CD4-positive, alpha-beta T cell treated with Interleukin-15 for 1 hour (primary cell): ENCODE results near the gene ITGBL1.
A peak's percentile ranks its signal among the peaks of the same experiment; 100 is the strongest.

Experiments
- DNase-seq: peaks from one replicate; pipeline ENCODE4 v3.0.0-alpha.2; 2020

ITGBL1 gene

DNA sequence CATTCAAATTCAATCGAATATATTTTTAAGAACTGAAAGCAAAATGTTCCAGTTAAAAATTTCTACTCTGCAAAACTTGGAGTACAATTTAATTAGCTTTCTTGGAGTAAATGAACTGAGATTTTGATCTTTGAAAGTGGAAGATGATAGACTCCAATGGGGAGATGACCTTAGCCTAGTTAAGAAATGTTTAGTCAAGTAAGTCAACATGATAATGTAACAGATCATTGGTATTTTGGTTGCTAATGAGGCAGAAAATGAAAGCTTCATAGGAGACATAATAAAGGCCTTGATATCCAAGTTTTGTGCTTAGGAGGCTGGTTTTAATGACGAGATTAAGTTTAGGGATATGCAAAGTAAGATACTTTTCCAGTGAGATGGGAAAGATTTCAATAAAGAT lies 181.7 kb downstream of the ITGBL1 start:
- DNase-seq = no peak

DNA sequence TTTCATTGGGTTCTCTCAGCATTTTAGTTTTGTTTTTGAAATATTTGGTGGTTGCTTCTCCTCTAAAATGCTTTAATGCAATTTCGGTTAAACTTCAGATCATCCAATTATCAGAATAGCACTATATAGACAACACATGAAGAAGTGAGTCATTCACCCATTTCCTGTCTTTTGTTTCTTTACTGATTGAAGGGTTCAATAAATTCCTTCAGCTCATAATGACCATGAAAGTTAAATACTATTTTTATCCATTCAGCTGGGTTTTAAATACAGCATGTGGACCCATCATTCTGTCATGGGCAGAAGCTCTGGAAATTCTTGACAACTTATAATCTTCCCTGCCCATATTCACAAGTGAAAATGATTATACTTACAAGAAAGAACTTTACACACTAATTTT lies 187.2 kb downstream of the ITGBL1 start:
- no peak for DNase-seq

DNA sequence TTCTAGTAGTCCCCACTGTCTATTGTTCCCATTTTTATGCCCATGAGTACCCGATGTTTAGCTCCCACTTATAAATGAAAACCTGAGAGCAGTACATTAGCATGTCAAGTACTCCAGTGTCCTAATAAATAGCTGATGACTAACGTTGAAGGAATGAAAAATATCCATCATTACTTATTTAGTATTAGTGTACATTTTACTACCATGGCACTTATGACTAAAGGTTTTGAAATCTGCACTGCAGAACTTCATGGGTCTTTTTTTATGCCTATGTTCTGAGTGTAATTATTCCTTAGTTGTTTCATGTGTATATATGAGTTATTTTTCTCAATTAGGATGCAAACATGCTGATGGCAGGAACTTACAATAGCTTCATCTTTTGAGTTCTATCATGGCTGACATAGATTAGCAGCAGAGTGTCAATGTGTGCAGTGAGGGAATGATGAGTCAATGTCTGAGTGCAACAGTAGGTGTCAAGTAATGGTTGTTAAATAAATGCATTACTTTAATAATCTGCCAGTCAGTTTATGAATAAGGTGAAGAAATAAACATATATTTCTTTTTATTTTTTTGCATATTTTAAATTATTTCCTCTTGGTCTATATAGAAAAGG lies 188.4 kb downstream of the ITGBL1 start:
- no peak for DNase-seq

DNA sequence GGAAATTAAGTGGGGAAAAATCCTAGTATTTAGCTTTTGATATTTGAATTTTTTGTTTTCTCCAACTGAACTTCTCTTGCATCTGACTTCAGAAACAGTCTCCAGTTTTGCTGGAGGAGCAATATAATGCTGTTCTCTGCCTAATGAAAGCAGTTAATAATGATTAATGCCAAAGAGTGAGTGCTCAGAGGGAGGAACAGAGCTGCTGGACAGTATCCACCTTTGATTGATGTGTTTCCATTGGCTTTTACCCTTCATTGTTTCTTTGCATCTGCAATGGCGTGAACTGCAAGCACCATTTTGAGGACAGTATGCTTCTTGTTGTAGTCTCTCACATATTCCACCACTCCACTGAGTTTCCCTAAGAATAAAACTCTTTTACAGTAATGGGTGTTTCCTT lies 193.4 kb downstream of the ITGBL1 start:
- DNase-seq = no peak

DNA sequence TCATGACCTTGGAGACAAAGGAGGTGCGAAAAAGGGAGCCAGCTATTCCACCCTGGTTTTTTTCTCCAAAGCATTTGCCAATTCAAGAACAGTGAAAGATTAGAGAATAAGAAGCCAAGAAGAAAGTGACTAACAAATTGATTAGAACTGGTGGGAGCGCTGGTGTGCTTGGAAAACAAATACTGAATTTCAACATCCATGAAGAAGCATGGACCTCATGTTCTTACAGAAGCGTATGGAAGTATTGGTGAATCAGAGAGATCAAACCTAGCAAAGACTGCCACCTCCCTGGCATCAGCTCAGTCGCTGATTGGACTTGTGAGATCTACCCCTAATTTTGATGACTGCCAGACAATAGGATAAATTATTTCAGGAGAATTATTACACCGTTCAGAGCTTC lies 195.3 kb downstream of the ITGBL1 start:
- no peak for DNase-seq

DNA sequence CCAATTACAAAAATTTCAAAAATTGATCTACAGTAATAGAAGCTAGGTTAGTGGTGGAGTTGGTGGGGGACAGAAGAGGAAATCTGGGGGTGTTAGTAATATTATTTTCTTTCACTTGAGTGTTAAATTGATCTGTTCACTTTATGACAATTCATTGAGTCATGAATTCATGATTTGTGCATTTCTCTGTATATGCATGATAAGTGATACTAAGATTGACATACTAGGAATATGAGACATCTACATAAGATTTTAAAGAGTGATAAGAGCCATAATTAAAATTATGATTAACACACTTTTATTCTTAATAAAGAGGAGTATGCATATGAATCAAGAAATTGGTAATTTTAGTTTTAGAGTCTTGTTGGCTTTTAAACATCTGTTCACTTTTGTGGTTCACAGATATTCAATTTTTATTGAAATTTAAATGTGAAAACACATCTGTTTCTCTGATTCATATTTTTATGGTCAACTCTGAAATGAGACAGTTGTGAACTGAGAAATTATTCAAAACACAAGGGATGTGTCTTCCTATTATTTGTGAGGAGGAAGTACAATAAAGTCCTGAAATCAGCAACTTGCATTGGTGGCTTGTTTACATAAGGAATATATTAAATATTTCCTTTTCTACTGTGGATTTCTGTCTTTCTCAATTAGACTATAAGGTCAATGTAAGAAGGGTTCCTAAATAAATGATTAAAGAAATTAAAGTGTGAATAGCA lies 196.5 kb downstream of the ITGBL1 start:
- DNase-seq = no peak

DNA sequence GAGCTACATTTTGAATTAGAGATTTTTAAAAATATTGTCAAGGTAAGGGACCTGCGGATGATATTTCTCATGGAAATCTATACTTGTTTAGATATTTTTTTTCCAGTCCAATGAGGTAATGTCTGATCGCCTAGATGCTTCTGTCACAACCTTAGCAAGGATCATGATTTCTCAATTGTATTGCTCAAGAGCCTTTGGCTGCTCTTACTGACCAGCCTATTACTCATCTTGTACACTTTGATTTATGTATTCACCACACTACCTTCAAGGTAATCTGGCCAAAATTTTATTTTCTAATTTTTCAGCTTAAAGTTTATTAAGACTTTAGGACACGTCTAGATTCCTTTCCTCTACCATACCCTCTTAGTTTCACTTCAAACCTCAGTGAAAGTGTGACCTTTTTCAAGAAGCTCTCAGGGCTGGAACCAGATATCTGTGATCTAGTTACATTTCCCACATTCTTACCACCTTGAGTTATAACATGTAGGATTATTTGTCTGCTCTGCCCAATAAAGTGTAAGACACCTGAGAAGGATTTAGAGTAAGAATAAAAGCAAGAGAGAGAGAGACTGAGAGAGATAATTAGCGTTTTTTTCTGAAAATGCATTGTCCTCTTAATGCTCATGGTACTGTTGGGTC lies 197.1 kb downstream of the ITGBL1 start:
- DNase-seq = no peak

DNA sequence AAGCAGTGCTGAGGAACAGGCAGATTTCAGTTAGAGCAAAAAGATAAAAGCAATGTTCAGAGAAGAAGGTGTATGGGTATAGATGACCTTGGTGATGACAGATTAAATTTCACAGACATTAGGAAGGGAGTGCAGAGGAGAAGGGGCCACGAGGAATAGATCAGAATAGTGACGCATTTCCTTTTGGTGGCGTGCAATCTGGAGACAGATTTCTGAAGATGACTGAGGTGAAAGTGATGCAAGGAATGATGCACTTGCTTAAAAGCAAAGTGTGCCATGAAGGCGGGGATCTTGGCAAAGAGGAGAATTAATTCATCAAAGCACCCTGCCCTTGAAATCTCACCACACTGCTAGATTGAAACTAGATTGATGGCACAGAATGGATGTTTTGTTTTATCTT lies 202.4 kb downstream of the ITGBL1 start:
- DNase-seq = no peak

DNA sequence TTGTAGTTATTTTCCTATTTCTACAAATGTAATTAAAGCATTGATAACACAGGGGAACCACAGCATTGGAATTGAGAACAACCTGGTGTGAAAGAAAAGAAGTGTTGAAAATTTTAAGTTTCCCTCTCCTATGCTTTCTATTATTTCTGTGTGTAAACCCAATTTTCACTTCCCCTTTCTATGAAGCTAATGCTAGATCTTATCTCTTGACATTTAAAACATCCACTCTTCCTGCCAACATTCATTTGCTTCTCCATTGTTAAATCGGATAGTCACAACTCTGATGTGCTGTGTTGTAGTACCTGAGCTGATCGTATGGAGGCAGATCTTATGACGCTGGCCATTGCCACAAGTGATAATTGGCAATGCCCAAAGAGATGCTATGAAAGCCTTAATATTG lies 203.0 kb downstream of the ITGBL1 start:
- no peak for DNase-seq

DNA sequence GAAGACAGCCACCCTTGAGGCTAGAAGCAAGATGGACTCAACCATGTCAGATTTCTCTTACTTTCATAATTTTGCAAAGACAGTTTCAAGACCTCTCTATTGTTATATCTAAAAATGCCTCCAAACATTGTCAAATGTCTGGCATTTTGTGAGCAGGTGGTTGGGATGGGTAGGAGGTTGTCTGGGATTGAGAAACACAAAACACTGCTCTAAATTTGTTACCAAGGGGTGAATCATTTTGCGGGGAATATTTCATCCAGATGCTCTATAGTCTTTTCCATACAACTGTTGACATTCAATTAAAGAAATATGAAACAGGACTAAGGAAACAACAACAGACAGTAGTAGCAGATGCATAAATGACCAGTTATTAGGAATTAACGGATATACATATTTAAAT lies 208.2 kb downstream of the ITGBL1 start:
- DNase-seq = no peak

DNA sequence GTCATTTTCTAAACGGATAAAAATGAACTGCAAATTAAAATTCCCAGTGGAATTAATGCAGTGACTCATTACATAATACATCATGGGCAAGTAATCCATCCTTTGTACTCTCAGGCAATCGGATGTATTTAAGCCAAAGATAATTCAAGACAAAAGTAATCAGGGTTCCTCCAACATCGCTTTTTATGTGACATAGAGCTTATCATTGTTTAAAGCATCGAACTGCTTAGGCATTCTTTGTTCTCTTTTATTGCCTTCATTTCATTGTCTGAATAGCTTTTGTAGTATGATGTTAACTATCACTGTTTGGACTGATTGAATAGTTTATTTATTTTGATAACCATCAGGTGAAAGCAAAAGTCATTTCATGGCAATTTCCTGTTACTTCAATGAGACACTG lies 209.4 kb downstream of the ITGBL1 start:
- DNase-seq = no peak

DNA sequence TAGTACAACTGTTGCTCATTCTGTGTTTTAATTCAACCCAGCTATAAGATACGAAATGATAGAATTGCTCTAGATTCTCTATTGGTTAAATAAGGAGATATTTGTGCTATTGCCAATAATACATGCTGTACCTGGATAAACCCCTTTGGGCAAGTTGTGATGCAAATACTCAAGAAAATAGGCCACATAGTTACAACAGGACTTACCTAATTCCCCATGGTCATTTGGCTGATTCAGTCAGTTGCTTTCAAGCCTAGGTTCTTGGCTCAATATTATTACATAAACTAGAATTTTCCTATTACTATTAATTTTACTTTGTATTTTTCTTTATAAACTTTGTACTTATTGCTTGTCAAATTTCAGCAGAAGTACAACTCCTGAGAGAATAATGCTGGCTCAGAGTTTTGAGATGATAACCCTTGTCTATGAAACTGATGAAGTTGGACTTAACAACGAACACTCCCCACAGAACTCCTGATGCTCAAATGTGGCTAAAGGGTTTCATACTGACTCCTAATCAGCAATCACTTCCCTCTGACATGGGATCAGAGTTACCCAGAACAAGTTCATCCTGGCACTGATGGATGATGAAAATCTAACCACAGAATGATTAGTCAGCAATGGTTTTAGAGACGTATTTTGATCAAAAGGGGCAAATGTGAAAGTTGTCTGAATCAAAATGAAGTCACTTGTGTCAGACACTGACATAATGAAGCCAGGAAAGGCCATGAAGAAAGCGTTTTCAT lies 221.1 kb downstream of the ITGBL1 start:
- DNase-seq = no peak

DNA sequence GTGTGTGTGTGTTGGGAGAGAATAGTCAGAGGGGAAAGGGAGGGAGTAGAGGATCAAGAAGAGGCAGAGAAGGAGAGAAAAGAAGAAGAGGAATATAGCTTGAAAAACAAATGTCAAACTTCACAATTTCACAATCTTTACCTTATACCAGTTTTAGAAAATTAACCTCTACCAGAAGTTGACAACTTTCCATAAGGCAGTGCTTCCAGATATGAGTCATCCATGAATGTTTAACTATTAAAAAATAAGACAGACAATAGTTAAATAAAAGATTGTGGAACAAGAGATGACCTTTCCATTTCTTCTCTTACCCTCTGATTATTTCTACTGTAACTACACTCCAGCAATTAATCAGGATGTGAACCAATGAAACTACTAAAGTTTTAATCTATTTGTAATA lies 229.4 kb downstream of the ITGBL1 start:
- no peak for DNase-seq

DNA sequence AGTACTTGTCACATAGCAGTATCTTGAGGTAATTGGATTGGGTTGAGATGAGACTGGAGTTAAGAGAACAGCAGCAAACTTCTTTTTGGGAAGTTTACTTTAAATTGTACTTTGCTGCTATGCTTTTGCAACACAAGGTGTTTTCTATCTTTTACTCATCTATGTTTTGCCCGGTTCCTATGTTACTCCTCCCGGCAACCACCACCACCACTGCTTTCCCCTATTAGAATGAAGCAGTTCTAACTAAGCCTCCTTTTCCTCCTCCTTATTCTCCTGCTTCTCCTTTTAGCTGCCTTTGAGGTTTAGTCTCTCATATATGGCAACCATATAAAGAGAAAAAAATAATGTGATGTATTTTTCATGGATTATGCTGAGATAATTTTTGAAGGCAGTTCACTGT lies 233.5 kb downstream of the ITGBL1 start:
- no peak for DNase-seq

DNA sequence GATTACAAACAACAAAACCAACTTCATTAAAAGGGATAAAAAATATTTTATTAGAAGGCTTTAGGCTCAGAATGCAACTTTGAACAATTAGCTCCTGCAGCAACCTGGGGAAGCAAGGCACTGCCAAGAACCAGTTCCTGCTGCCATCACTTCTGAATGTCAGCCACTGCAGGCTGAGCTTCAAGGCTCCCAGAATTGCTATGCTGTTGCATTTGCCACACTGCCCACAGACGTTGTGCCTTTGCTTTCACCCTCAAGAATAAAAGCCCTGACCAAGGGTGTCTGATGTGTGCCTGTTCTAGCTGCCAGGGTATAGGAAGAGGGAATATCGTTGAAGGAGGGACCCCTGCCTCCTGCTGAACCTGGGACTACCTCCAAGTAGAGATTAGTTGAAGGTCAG lies 238.4 kb downstream of the ITGBL1 start:
- no peak for DNase-seq

DNA sequence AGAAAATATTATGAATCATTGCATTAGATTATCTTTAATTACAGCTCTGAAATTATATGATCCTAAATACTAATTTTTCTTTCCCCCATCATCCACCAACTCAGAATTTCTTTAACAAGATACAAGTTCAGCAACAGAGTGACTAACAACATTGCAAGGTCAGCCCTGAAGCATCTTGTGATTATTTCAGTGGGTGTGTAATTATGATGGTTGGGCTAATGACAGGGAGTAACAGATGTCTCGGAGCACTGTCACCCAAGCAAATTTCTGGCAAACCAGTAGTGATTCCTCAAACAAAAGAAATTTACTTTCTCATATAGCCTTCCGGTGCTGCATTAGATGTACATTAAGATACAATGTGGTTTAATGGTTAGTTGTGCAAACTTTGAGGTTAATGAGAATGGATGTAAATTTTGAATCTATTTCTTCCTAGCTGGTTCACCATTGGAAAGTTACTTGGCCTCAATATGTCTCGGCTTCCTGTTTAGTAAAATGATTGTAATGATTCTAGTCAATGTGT lies 238.9 kb downstream of the ITGBL1 start:
- DNase-seq = no peak

DNA sequence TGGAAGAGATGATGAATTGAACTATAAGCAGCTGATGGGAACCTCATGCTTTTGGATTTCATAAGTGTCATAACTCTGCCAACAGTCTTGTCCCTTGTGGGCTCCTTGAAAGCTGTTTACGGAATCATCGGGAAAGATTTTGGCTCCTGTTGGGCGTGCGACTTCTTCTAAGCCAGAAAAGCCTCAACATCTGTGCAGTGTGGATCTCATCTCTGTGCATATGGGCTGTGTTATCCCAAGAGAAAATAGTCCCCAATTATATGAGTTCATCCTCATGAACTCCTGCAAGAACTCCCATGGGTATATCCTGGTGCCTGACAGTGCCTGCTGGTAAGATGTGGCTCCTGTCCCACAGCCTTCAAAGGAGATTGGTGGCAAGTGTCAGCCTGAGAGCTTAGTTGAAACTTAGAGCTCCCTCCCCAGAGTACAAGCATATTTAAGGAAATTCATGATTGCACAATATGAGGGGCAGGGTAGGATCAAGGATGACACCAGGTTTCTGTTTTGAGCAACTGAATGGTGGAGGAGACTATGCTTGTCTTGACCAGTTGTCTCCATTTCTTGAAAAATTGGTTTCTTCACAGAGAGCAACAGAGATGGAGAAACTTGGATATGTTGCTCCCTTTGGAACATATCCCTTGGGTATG lies 243.5 kb downstream of the ITGBL1 start:
- DNase-seq = no peak

DNA sequence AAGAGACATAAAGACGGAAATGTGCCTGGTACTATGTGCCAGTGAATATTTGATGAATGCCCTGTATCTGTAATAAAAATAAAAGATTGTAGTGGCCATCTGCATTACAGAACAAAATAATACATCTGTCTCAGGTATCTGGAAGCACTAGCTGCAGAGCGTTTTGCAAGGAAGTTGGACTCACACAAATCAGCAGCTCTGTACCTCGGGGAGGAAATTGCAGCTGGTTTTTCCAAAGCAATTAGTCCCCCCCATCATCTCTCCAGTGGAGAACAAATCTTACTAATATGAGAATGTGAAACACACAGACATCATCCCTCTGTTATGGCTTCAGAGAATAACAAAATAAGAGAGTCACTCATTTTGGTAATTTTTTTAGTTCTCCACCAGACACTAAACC lies 245.3 kb downstream of the ITGBL1 start:
- DNase-seq = no peak

DNA sequence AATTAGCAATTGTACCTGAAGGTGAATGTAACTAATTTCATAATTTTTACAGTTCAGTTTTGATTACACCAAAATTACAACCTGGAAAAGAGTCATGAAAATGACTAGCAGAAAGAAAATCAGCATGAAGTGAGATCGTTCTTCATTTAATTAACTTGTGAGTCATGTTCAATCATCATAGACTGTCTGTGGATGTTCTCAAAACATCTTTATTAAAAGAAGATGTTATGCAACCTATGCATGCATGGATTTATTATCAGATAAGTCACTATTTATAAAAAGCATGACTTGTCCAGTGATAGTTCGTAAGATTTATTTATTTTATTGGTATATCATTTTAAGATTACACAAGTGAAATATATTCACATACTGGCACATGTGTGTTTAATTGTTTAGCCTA lies 245.9 kb downstream of the ITGBL1 start:
- no peak for DNase-seq

DNA sequence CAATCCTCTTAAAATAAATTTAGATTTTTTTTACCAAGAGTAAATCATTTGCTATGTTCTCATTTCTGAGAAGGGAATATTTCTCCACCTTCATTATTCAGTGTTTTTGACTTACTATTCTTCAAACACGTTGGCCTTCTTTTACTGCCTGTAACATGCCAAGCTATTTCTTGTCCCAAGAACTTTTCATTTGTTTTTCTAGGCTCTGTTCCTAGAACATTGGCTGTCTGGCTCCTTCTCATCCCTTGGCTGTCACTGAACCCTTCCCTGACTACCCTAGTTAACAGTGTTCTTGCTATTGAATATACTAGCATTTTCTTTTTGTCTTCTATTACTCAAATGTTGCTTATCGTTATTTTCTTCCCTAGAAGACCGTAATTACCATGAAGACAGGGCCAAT lies 248.1 kb downstream of the ITGBL1 start:
- DNase-seq = no peak

DNA sequence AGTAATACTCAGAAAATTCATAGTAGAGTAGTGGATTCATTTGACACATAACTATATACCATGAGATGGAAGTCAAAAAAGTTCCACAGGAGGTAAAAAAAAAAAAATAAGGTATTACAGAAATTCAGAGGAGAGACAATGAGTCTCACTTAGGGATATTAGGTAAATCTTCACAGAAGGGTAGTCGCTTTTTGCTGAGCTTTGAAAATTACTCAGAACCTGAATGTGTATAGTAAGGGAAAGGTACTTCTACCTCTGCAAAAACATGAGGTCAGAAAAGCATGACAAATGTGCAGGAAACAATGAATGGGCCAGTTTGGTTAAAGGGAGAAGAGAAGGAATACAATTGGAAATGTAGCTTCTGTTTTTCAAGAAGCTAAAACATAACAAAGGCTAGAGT lies 250.6 kb downstream of the ITGBL1 start:
- DNase-seq = no peak

DNA sequence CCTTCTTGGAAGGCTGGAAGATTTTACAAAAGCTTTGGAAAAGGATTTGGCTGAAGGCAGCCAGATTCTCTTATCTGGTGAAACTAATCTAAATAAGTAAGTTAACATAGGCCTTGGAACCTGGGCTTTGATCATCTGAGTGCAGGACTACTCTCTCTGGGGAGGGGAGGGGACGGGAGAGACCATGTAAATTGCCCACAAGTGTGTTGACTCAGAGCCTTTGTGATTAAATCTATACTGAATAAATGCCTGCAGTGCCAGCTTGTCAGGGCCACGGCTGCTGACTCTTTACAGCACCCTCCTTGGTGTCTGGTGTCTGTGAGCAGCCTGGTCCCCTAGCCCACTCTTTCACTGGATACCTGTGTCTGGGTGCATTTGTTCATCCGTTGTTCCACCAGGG lies 251.4 kb downstream of the ITGBL1 start:
- no peak for DNase-seq

DNA sequence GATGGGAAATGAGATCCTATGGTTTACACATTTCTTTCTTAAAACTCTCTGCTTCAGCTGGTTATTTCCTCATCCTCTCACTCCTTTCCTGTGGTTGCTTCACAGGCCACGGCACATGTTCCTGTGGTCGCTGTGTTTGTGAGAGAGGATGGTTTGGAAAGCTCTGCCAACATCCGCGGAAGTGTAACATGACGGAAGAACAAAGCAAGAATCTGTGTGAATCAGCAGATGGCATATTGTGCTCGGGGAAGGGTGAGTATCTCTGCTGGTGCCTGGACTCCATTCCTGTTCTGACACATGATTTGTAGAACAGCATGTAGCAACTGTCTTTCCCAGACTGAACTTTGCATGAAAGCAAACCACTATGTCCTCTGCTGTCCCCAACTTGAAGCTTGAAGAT lies 254.2 kb downstream of the ITGBL1 start:
- peak; percentile 16 for DNase-seq
